Lower leg skin (tissue), 4 donors: ENCODE measurements around the gene RDH12. TPM values are rescaled to one million over a fixed set of nuclear protein-coding genes. Genes with fewer than 3 reads are reported as not detected.

Source experiments
- DNase-seq, 2 donors: peaks; one replicate each; pipeline ENCODE4 v3.0.0-alpha.2; 2019; ENCODE audit warnings: low spot score in 2 of 2
- H3K4me3 ChIP-seq: fragments of 200-600 bp; sonication (generic); 2 replicates; pipeline ENCODE4 v1.5.1; 2017; ENCODE audit warnings: mild to moderate bottlenecking, low read depth; ENCODE audit not compliant: poor library complexity, severe bottlenecking
- POLR2A ChIP-seq, 2 donors: fragments of 450-650 bp; IDR thresholded peaks; one replicate each; pipeline ENCODE4 v1.6.1; 2016 to 2017; ENCODE audit warnings: antibody characterized with exemption in 2 of 2, mild to moderate bottlenecking in 1 of 2, moderate library complexity in 1 of 2
- WGBS, 2 donors: methylation state at CpG; one replicate each; pipeline ENCODE4 v1.1.5; 2018; 5-methylcytosine and 5-hydroxymethylcytosine counted together
- intact Hi-C: fragments of 100-400 bp; cut with DNase I; formaldehyde crosslinking; loops from one replicate; pipeline ENCODE4 v1.15.0; 2023; ENCODE audit warnings: low total_unique reads
- total RNA-seq, 4 donors: library from RNA; depleted of rRNA; stranded (reverse); fragments of >200 nt; gene quantifications; one replicate each; pipeline ENCODE4 v1.1.0, GENCODE V29; 2016
- TF ChIP-seq, protein P1 (sequence below), 3 donors: fragments of 450-650 bp; IDR thresholded peaks; one replicate each; pipeline ENCODE4 v1.5.1; 2016; ENCODE audit warnings: antibody characterized with exemption in 3 of 3, mild to moderate bottlenecking in 3 of 3, moderate library complexity in 2 of 3

RDH12 gene
- total RNA-seq, 4 donors from 2014 or later = 70.4 to 106 (median 87.6) TPM

DNA sequence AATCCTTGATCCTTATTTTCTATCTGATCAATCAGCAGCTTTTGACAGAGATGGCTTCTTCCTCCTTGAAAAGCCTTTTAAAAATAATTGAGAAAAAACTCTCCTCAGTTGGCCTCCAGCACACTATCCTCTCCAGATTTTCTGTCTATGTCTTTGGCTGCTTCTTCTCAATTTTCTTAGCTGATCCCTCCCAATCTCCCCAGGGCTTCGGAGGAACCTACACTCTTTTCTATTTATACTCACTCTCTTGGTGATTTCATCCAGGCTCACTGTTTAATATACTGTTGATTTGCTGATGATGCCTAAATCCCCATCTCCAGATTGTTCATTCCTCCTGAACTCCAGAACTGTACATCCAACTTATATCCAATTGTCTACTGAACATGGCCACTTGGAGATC lies 54.8 kb downstream of the RDH12 start:
- DNase-seq = no peak
- 66 to 78% methylated on average over 1 of the region's 1 CpG for WGBS, 2 donors
- intact Hi-C loops = no loop called here
- H3K4me3 ChIP-seq = no peak overlapping the region
- TF ChIP-seq, protein P1, sequence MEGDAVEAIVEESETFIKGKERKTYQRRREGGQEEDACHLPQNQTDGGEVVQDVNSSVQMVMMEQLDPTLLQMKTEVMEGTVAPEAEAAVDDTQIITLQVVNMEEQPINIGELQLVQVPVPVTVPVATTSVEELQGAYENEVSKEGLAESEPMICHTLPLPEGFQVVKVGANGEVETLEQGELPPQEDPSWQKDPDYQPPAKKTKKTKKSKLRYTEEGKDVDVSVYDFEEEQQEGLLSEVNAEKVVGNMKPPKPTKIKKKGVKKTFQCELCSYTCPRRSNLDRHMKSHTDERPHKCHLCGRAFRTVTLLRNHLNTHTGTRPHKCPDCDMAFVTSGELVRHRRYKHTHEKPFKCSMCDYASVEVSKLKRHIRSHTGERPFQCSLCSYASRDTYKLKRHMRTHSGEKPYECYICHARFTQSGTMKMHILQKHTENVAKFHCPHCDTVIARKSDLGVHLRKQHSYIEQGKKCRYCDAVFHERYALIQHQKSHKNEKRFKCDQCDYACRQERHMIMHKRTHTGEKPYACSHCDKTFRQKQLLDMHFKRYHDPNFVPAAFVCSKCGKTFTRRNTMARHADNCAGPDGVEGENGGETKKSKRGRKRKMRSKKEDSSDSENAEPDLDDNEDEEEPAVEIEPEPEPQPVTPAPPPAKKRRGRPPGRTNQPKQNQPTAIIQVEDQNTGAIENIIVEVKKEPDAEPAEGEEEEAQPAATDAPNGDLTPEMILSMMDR (IDR thresholded peaks at IDR 0.05) = no peak
- TF ChIP-seq POLR2A (IDR thresholded peaks at IDR 0.05) = no peak

DNA sequence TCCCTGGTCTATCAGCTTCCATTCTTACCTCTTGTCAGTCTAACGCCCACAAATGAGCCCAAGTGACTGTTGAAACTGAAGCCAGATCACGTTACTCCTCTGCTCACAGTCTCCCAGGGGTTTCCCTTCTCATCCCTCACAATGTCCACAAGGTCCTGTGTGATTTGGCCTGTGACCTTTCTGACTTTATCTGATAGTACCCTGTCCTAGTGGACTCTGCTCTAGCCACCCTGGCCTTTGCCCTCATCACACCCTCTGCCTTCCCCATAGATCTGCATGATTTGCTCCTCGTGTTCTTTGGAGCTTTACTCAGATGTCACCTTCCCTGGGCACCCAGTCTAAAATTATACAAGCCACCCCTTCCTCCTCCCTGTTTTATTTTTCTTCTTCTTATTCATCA lies 55.5 kb downstream of the RDH12 start:
- no peak overlapping the region for H3K4me3 ChIP-seq
- DNase-seq = no peak
- intact Hi-C loops = no loop called here
- WGBS, 2 donors = 88 to 93% methylated on average over 3 of the region's 3 CpGs
- TF ChIP-seq POLR2A (IDR thresholded peaks at IDR 0.05) = no peak
- TF ChIP-seq, protein P1 (IDR thresholded peaks at IDR 0.05) = no peak

DNA sequence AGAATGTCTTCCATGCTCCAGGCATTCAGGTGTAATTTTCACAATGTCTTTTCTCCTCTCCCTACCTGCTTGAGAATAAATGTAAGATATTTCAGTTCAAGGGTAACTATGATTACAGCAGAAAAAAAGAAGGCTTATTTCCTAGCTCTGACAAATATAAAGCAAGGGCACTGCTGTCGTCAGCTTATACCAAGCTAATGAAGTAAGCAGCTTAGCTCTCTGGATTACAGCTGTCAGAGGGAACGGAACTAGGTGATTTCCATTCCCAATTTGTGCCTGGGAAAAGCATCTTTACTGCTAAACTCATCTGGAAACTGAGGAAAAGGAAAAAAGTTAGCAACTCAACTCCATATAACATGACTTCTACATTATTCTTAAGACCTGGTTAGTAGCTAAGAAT lies 58.2 kb downstream of the RDH12 start:
- TF ChIP-seq, protein P1 (IDR thresholded peaks at IDR 0.05) = no peak
- no peak for DNase-seq
- intact Hi-C loops = no loop called here
- H3K4me3 ChIP-seq = no peak overlapping the region
- 85 to 95% methylated on average over 2 of the region's 2 CpGs for WGBS, 2 donors

DNA sequence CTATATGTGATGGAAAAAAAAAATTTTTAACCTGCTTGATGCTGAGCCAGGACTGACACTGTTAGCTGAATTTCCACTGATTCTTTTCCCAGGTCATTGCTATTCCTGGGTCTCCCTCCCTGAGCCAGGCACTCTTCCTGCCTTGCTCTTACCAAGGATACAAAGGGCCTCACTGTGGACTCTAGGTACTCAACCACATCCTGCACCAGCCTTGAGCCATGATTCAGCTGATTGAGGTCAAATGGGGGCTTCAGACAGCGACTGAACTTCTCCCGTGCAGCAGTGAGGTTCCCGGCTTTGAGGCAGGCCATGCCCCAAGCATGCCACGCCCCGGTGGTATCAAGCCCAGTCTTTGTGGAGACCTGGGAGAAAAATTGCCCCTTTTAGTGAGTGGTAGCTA lies 60.4 kb downstream of the RDH12 start:
- intact Hi-C loops = no loop called here
- H3K4me3 ChIP-seq = no peak overlapping the region
- TF ChIP-seq POLR2A (IDR thresholded peaks at IDR 0.05) = no peak
- TF ChIP-seq, protein P1 (IDR thresholded peaks at IDR 0.05) = no peak
- WGBS, 2 donors = 85 to 86% methylated on average over 5 of the region's 5 CpGs
- no peak for DNase-seq

DNA sequence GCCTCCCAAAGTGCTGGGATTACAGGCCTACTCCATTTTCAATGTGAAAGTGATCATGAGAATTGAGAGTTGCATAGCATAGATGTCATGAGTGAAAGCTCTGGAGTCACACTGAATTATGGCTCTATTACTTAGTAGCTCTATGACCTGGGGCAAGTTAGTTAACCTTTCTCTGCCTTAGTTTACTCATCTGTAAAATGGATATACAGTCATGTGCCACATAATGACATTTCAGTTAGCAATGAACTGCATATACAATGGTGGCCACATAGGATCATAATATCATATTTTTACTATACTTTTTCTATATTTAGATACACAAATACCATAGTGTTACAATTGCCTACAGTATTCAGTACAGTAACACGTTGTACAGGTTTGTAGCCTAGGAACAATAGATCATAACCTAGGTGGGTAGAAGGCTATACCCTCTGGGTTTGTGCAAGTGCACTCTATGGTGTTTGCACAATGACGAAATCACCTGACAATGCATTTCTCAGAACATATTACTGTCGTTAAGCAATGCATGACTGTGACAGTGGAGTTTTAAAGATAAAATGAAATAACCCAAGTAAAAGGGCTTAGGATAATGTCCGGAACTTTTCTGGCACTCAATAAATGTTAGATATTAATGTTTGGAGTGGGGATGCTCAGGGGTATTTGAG lies 61.6 kb downstream of the RDH12 start:
- no peak for DNase-seq
- no peak overlapping the region for H3K4me3 ChIP-seq
- WGBS, 2 donors = 81 to 82% methylated on average over 4 of the region's 4 CpGs
- intact Hi-C loops = no loop called here
- TF ChIP-seq, protein P1 (IDR thresholded peaks at IDR 0.05) = no peak
- no peak for TF ChIP-seq POLR2A (IDR thresholded peaks at IDR 0.05)

DNA sequence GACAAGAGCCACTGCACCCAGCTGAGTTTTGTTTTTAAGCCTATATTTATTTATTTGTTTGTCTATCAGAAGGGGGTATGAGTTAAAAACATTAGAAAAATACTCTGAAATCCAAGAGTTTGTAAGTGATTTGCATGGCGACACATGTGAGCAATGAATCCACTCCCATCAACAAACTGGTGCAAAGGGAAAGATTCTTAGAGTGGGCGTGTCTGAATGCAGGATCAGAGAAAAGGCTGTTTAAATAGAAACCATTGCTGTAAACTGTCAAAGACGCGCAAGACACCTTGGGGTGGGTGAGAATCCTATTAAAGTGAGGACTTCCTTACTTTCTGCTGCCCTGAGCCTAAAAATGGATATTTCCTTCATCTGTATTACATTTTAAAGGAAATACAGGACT lies 62.8 kb downstream of the RDH12 start:
- WGBS, 2 donors = 86 to 94% methylated on average over 4 of the region's 4 CpGs
- DNase-seq = no peak

More for the DNA sequence above, 62.8 kb downstream of the RDH12 start:
- no peak overlapping the region for H3K4me3 ChIP-seq
- TF ChIP-seq, protein P1 (IDR thresholded peaks at IDR 0.05) = no peak
- TF ChIP-seq POLR2A (IDR thresholded peaks at IDR 0.05) = no peak
- intact Hi-C loops = no loop called here
